Endodermal cell (in vitro differentiated cells): ENCODE results near the gene SPEN. TPM values are rescaled to one million over a fixed set of nuclear protein-coding genes. Genes with fewer than 3 reads are reported as not detected.

ENCODE experiments used
- DNase-seq: peaks from one replicate; pipeline ENCODE4 v3.0.0-alpha.2; 2017
- H3K27ac ChIP-seq: 2 replicates; pipeline ENCODE4 v1.5.1; 2013; ENCODE audit warnings: mild to moderate bottlenecking, low read depth, low read length, moderate library complexity
- H3K27me3 ChIP-seq: 2 replicates; pipeline ENCODE4 v1.6.1; 2013; ENCODE audit warnings: mild to moderate bottlenecking, low read length, moderate library complexity; ENCODE audit not compliant: insufficient read depth, control insufficient read depth, poor library complexity, severe bottlenecking
- H3K36me3 ChIP-seq: 2 replicates; pipeline ENCODE4 v1.7.0; 2013; ENCODE audit warnings: mild to moderate bottlenecking, low read length, moderate library complexity; ENCODE audit not compliant: control insufficient read depth, insufficient read depth
- H3K4me1 ChIP-seq: one replicate; pipeline ENCODE4 v1.7.0; 2013; ENCODE audit warnings: low read length; ENCODE audit not compliant: control insufficient read depth, insufficient read depth
- H3K4me3 ChIP-seq: 2 replicates; pipeline ENCODE4 v1.5.1; 2013; ENCODE audit warnings: mild to moderate bottlenecking, low read length, moderate library complexity
- H3K9ac ChIP-seq: 2 replicates; pipeline ENCODE4 v1.6.1; 2013; ENCODE audit warnings: mild to moderate bottlenecking, low read length, moderate library complexity; ENCODE audit not compliant: poor library complexity, severe bottlenecking; ENCODE audit errors: extremely low read depth
- H3K9me3 ChIP-seq: 2 replicates; pipeline ENCODE4 v1.6.1; 2013; ENCODE audit warnings: mild to moderate bottlenecking, low read length, moderate library complexity; ENCODE audit not compliant: control insufficient read depth
- H3K27ac Mint-ChIP-seq: 2 replicates; pipeline ENCODE4 v1.8.0; 2020; ENCODE audit warnings: mixed read lengths
- H3K27me3 Mint-ChIP-seq: 2 replicates; pipeline ENCODE4 v1.8.0; 2021; ENCODE audit warnings: mild to moderate bottlenecking, mixed read lengths; ENCODE audit not compliant: insufficient read depth
- H3K36me3 Mint-ChIP-seq: 2 replicates; pipeline ENCODE4 v1.8.0; 2020; ENCODE audit warnings: low read depth, mixed read lengths
- H3K4me1 Mint-ChIP-seq: 2 replicates; pipeline ENCODE4 v1.8.0; 2020; ENCODE audit warnings: mixed read lengths
- H3K4me3 Mint-ChIP-seq: 2 replicates; pipeline ENCODE4 v1.8.0; 2020; ENCODE audit warnings: mild to moderate bottlenecking, moderate library complexity, mixed read lengths
- H3K9me3 Mint-ChIP-seq: 2 replicates; pipeline ENCODE4 v1.8.0; 2020; ENCODE audit warnings: mild to moderate bottlenecking, mixed read lengths
- CTCF ChIP-seq: fragments of 200-600 bp; sonication (generic); conservative IDR thresholded peaks from 2 replicates; pipeline ENCODE4 v1.5.0; 2021; ENCODE audit warnings: antibody characterized with exemption, mild to moderate bottlenecking
- WGBS, 2 experiments: methylation state at CpG; one replicate each; pipeline versions ENCODE4 v1.1.5 to v1.1.7; 2013; ENCODE audit warnings: missing lambda C conversion rate in 2 of 2, mixed read lengths in 1 of 2; ENCODE audit not compliant: insufficient coverage in 1 of 2, insufficient read length in 1 of 2; 5-methylcytosine and 5-hydroxymethylcytosine counted together
- total RNA-seq, 2 donors: library from RNA; stranded (reverse); fragmentation: NEBNext Ultra II Directional in 1 of 2; extraction: Animal tissue kit (Norgen Biotek cat#: 25700) in 1 of 2; gene quantifications; 2 replicates in 1 of 2; 3 replicates in 1 of 2; pipeline ENCODE4 v1.2.1, GENCODE V29; 2021

The SPEN gene
- total RNA-seq, 2 donors from 2014 or later, result 61.5 to 71.9 TPM

GRCh38 chr1:15882665-15883064 lies 35.2 kb downstream of the SPEN start:
- no peaks in the 10 kb centered on the region for H3K27me3 Mint-ChIP-seq
- Histone ChIP-seq H3K27me3 (no peaks in the 10 kb centered on the region), H3K36me3 (peaks cover 35% of the 10 kb centered on the region), H3K27ac (no peak overlapping the region), H3K9me3 (no peaks in the 10 kb centered on the region), H3K4me1 (no peaks in the 10 kb centered on the region), H3K9ac (no peak overlapping the region), H3K4me3 (no peak overlapping the region)
- H3K36me3 Mint-ChIP-seq, result peaks cover 7% of the 10 kb centered on the region
- H3K4me3 Mint-ChIP-seq, result no peak overlapping the region
- H3K27ac Mint-ChIP-seq, result peak overlapping the region; percentile 27
- 91 to 95% methylated on average over 2 of the region's 2 CpGs for WGBS, 2 experiments
- H3K9me3 Mint-ChIP-seq, result no peaks in the 10 kb centered on the region
- TF ChIP-seq CTCF, result no peak
- no peak for DNase-seq
- H3K4me1 Mint-ChIP-seq, result peaks cover 27% of the 10 kb centered on the region

DNA sequence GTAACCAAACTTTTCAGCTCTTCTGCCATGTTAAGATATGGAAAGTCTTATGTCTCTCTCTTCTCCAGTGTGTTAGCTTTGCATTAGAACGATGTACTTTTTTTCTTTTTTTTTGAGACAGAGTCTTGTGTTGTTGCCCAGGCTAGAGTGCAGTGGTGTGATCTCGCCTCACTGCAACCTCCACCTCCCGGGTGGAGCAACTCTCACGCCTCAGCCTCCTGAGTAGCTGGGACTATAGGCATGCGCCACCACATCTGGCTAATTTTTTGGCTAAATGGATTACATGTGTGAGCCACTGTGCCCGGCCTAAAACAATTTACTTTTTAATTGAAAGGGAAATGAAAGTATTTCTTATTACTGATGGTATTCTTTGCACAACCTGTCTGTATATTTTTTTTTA lies 35.8 kb downstream of the SPEN start:
- Histone ChIP-seq H3K27me3 (no peaks in the 10 kb centered on the region), H3K36me3 (peaks cover 30% of the 10 kb centered on the region), H3K27ac (no peak overlapping the region), H3K9ac (no peak overlapping the region), H3K4me1 (no peaks in the 10 kb centered on the region), H3K4me3 (no peak overlapping the region), H3K9me3 (no peaks in the 10 kb centered on the region)
- Mint-ChIP-seq H3K4me1 (peaks cover 27% of the 10 kb centered on the region), H3K27me3 (no peaks in the 10 kb centered on the region), H3K9me3 (no peaks in the 10 kb centered on the region), H3K36me3 (peaks cover 7% of the 10 kb centered on the region), H3K4me3 (no peak overlapping the region), H3K27ac (no peak overlapping the region)
- no peak for TF ChIP-seq CTCF
- 84 to 95% methylated on average over 4 to 6 of the region's 6 CpGs for WGBS, 2 experiments
- no peak for DNase-seq

- Mint-ChIP-seq H3K27me3 (no peaks in the 10 kb centered on the region), H3K4me3 (no peak overlapping the region), H3K27ac (peak overlapping the region; percentile 8), H3K4me1 (peaks cover 27% of the 10 kb centered on the region), H3K9me3 (no peaks in the 10 kb centered on the region), H3K36me3 (peaks cover 6% of the 10 kb centered on the region)
- Histone ChIP-seq H3K4me3 (no peak overlapping the region), H3K9ac (no peak overlapping the region), H3K4me1 (no peaks in the 10 kb centered on the region), H3K27me3 (no peaks in the 10 kb centered on the region), H3K27ac (no peak overlapping the region), H3K9me3 (no peaks in the 10 kb centered on the region), H3K36me3 (peaks cover 24% of the 10 kb centered on the region)
- no peak for TF ChIP-seq CTCF
- 98 to 100% methylated on average over 2 to 4 of the region's 4 CpGs for WGBS, 2 experiments
- DNase-seq, result no peak
These were observed 37.0 kb downstream of the SPEN start for GRCh38 chr1:15884477-15884876.
